ENCODE results near the gene UNC119. TPM values are rescaled to one million over a fixed set of nuclear protein-coding genes. Genes with fewer than 3 reads are reported as not detected.

Gene UNC119
- total RNA-seq, 1 experiment from 2014 or later = 43.2 TPM

- H3K36me3 ChIP-seq (ENCODE audit: control insufficient read depth in 1 of 2, insufficient read depth in 2 of 2, low read length in 2 of 2) = peaks cover 4 to 6% of the 10 kb centered on the region in 2 experiments; a peak in 3 of 4 replicates
- H3K4me2 ChIP-seq (ENCODE audit: low read length) = no peak overlapping the region
- no peaks in the 10 kb centered on the region for H3K9me3 ChIP-seq (ENCODE audit: control insufficient read depth in 1 of 2, insufficient read depth in 1 of 2, low read depth in 1 of 2, low read length in 2 of 2)
- H4K20me1 ChIP-seq (ENCODE audit: insufficient read depth) = no peaks in the 10 kb centered on the region
- no peak overlapping the region for H3K9ac ChIP-seq (ENCODE audit: low read length)
- H3K4me1 ChIP-seq (ENCODE audit: control insufficient read depth in 1 of 2, insufficient read depth in 2 of 2, low read length in 2 of 2) = peaks cover 2 to 24% of the 10 kb centered on the region in 2 experiments; a peak in 3 of 4 replicates
- no peak overlapping the region for H2AFZ ChIP-seq (ENCODE audit: low read depth, low read length, poor library complexity, severe bottlenecking)
- DNase-seq (ENCODE audit: low read depth, low spot score) (no peak), ATAC-seq (no peak)
- POLR2A ChIA-PET = no interaction called here
- no peaks in the 10 kb centered on the region for H3K27me3 ChIP-seq (ENCODE audit: insufficient read depth, low read length)
- intact Hi-C loops (cut with micrococcal nuclease) = loop anchor here (2.0 kb wide), 1 partner anchor 54 kb away; no protein-coding TSS in a partner anchor
- no peaks in the 10 kb centered on the region for H3K9me2 ChIP-seq (ENCODE audit: insufficient read depth)
- RAD21 ChIA-PET (ENCODE audit: low non-redundant PET in 1 of 2, low total read pairs in 2 of 2, uncharacterized antibody in 2 of 2, unreplicated experiment in 2 of 2) = no interaction called here
- no peak overlapping the region for H3K27ac ChIP-seq (ENCODE audit: low read depth, low read length)
- TF ChIP-seq ZBTB33 (IDR thresholded peaks at IDR 0.05; ENCODE audit: extremely low read depth, insufficient replicate concordance, low read length) (no peak), ZNF274 (IDR thresholded peaks at IDR 0.05; ENCODE audit: low read depth, low read length) (no peak), TCF7L2 (IDR thresholded peaks at IDR 0.05; ENCODE audit: borderline replicate concordance, extremely low read depth, insufficient read depth, insufficient read length) (no peak), SIN3A (IDR thresholded peaks at IDR 0.05; ENCODE audit: low read depth) (no peak), FOSL1 (IDR thresholded peaks at IDR 0.05; ENCODE audit: low read depth) (no peak), EZH2 (IDR thresholded peaks at IDR 0.05) (no peak), CEBPB (IDR thresholded peaks at IDR 0.05; ENCODE audit: low read depth) (no peak), RAD21 (IDR thresholded peaks at IDR 0.05; ENCODE audit: low read depth) (no peak), SRF (IDR thresholded peaks at IDR 0.05; ENCODE audit: low read depth) (no peak)
- BruUV-seq (replicated peaks) = no TSS peak
- no peak overlapping the region for H3K4me3 ChIP-seq (replicated peaks in 1 of 2; ENCODE audit: low read depth in 1 of 2, low read length in 2 of 2)
- H3K79me2 ChIP-seq (ENCODE audit: insufficient read depth, low read length) = peaks cover 16% of the 10 kb centered on the region; the same call in 1 of the 2 replicates
- CTCF ChIA-PET = interaction anchor here (1.6 kb wide), 1 partner anchor 13 kb away, joined by 3 read pairs; no protein-coding TSS in a partner anchor
Observed at GRCh38 chr17:28548417-28549130, 3.9 kb downstream of the UNC119 start.

Data from HCT116 (cell line).